HEK293 (cell line): ENCODE data around the gene UGCG.

ENCODE experiments used
- CTCF ChIA-PET: fragments of 350-600 bp; formaldehyde crosslinking; extraction: SDS; loops from one replicate; lab custom pipeline; 2021; ENCODE audit warnings: antibody characterized with exemption; lab: Yijun Ruan, JAX
- POLR2A ChIA-PET: fragments of 300-600 bp; formaldehyde crosslinking; extraction: SDS; loops from one replicate; lab custom pipeline; 2020; ENCODE audit warnings: antibody characterized with exemption, inconsistent platforms; lab: Yijun Ruan, JAX
- H3K27ac ChIP-seq: fragments of 200-500 bp; sonication (Bioruptor generic); 2 replicates; pipeline ENCODE4 v1.5.1; 2014; ENCODE audit warnings: low read depth, low read length, control low read depth, inconsistent platforms; ENCODE audit errors: extremely low read depth
- H3K36me3 ChIP-seq, 2 experiments: fragments of 200-500 bp in 1 of 2; sonication (Bioruptor generic) in 1 of 2; 1 replicate in 1 of 2; 2 replicates in 1 of 2; pipeline ENCODE4 v1.5.1; 2014 to 2017; ENCODE audit warnings: inconsistent platforms in 2 of 2, low read length in 2 of 2; ENCODE audit not compliant: control insufficient read depth in 2 of 2, insufficient read depth in 1 of 2
- H3K4me1 ChIP-seq: fragments of 200-500 bp; sonication (Bioruptor generic); 2 replicates; pipeline ENCODE4 v1.5.1; 2014; ENCODE audit warnings: mild to moderate bottlenecking, low read length, inconsistent platforms; ENCODE audit not compliant: control insufficient read depth, insufficient read depth
- H3K4me3 ChIP-seq: 2 replicates; pipeline ENCODE4 v1.5.1; 2011; ENCODE audit warnings: low read depth, mild to moderate bottlenecking, control low read depth, low read length, moderate library complexity
- H3K9me3 ChIP-seq: fragments of 200-500 bp; sonication (Bioruptor generic); 2 replicates; pipeline ENCODE4 v1.5.1; 2014; ENCODE audit warnings: low read depth, low read length, inconsistent platforms; ENCODE audit not compliant: control insufficient read depth, insufficient read depth
- KLF1 ChIP-seq: fragments of 450-650 bp; formaldehyde crosslinking; IDR thresholded peaks from 2 replicates; pipeline ENCODE4 v1.5.1; 2016; ENCODE audit warnings: missing biosample characterization, missing genetic modification characterization
- SCRT2 ChIP-seq: fragments of 450-650 bp; formaldehyde crosslinking; IDR thresholded peaks from 2 replicates; pipeline ENCODE4 v1.5.1; 2016; ENCODE audit warnings: missing biosample characterization, missing genetic modification characterization
- SP7 ChIP-seq: fragments of 450-650 bp; formaldehyde crosslinking; IDR thresholded peaks from 2 replicates; pipeline ENCODE4 v1.5.1; 2016; ENCODE audit warnings: missing biosample characterization, missing genetic modification characterization
- ZNF211 ChIP-seq: fragments of 450-650 bp; formaldehyde crosslinking; IDR thresholded peaks from 2 replicates; pipeline ENCODE4 v1.5.1; 2016; ENCODE audit warnings: low read depth, missing biosample characterization, missing genetic modification characterization
- ZNF76 ChIP-seq: fragments of 450-650 bp; formaldehyde crosslinking; IDR thresholded peaks from 2 replicates; pipeline ENCODE4; 2016; ENCODE audit warnings: low read depth, missing biosample characterization, missing genetic modification characterization, borderline replicate concordance
- TF ChIP-seq, protein P1 (sequence below): fragments of 450-650 bp; formaldehyde crosslinking; IDR thresholded peaks from 2 replicates; pipeline ENCODE4 v1.5.1; 2017; ENCODE audit warnings: missing biosample characterization, missing genetic modification characterization
- TF ChIP-seq, protein P2 (sequence below): fragments of 450-650 bp; formaldehyde crosslinking; IDR thresholded peaks from 2 replicates; pipeline ENCODE4 v1.5.1; 2017; ENCODE audit warnings: missing biosample characterization, missing genetic modification characterization
- TF ChIP-seq, protein P3 (sequence below): fragments of 450-650 bp; formaldehyde crosslinking; IDR thresholded peaks from 2 replicates; pipeline ENCODE4 v1.5.1; 2016; ENCODE audit warnings: missing biosample characterization, missing genetic modification characterization, low read depth

Gene UGCG

DNA sequence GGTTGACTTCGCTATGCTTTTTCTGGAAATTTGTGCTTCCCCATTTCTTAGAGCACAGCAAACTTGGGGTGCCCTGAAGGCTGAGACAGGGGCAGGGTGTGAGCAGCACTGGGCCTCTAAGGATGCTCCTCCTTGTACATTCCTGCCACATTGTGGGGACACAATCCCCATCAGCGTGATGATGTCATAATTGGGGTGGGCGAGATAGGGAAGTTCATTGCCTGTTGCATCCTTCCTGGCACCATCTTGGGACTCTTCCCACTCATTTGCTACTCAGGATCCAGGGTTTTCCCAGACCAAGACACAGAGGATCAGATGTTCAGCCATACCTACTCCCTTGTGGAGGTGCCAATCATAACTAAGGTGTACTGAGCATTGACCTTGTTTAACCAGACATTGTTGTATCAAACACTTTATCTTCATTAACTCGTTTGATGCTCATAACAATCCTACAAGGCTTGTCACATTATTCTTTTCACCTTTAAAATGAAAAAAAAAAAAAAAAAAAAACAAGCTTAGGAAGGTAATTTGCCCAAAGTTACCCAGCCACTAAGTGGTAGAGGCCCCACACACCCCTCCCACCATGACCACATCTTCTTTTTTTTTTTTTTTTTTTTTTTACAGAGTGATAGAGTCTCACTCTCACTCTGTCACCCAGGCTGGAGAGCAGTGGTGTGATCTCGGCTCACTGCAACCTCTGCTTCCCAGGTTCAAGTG is 87.6 kb downstream of the UGCG start:
- no peaks in the 10 kb centered on the region for H3K36me3 ChIP-seq
- TF ChIP-seq, protein P1, sequence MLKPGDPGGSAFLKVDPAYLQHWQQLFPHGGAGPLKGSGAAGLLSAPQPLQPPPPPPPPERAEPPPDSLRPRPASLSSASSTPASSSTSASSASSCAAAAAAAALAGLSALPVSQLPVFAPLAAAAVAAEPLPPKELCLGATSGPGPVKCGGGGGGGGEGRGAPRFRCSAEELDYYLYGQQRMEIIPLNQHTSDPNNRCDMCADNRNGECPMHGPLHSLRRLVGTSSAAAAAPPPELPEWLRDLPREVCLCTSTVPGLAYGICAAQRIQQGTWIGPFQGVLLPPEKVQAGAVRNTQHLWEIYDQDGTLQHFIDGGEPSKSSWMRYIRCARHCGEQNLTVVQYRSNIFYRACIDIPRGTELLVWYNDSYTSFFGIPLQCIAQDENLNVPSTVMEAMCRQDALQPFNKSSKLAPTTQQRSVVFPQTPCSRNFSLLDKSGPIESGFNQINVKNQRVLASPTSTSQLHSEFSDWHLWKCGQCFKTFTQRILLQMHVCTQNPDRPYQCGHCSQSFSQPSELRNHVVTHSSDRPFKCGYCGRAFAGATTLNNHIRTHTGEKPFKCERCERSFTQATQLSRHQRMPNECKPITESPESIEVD (tag by site-specific recombination) = no peak
- TF ChIP-seq SCRT2 (tag by site-specific recombination) (0 out of 2 replicates have a peak, but pooled peaks have one; percentile 15), ZNF211 (tag by site-specific recombination) (no peak), ZNF76 (no peak), SP7 (no peak), KLF1 (tag by site-specific recombination) (no peak)
- TF ChIP-seq, protein P2, sequence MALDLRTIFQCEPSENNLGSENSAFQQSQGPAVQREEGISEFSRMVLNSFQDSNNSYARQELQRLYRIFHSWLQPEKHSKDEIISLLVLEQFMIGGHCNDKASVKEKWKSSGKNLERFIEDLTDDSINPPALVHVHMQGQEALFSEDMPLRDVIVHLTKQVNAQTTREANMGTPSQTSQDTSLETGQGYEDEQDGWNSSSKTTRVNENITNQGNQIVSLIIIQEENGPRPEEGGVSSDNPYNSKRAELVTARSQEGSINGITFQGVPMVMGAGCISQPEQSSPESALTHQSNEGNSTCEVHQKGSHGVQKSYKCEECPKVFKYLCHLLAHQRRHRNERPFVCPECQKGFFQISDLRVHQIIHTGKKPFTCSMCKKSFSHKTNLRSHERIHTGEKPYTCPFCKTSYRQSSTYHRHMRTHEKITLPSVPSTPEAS = no peak
- TF ChIP-seq, protein P3, sequence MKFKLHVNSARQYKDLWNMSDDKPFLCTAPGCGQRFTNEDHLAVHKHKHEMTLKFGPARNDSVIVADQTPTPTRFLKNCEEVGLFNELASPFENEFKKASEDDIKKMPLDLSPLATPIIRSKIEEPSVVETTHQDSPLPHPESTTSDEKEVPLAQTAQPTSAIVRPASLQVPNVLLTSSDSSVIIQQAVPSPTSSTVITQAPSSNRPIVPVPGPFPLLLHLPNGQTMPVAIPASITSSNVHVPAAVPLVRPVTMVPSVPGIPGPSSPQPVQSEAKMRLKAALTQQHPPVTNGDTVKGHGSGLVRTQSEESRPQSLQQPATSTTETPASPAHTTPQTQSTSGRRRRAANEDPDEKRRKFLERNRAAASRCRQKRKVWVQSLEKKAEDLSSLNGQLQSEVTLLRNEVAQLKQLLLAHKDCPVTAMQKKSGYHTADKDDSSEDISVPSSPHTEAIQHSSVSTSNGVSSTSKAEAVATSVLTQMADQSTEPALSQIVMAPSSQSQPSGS (tag by site-specific recombination) = peak; percentile 40; the same call in 1 of the 2 replicates
- H3K9me3 ChIP-seq = no peaks in the 10 kb centered on the region
- CTCF ChIA-PET = interaction anchor here (0.6 to 0.7 kb wide), 2 partner anchors 65 to 954 kb away, joined by 3 to 4 read pairs; no protein-coding TSS in a partner anchor
- H3K4me3 ChIP-seq = no peak overlapping the region
- POLR2A ChIA-PET = no interaction called here
- H3K4me1 ChIP-seq = no peaks in the 10 kb centered on the region
- H3K27ac ChIP-seq = no peak overlapping the region
